Fibroblast of upper back skin (primary cell): ENCODE measurements around the gene SULT2B1.

Experiments
- DNase-seq: peaks from one replicate; pipeline ENCODE4 v3.0.0-alpha.2; 2013

SULT2B1 gene

GRCh38 chr19:48637449-48637947, 85.5 kb downstream of the SULT2B1 start:
- peak; percentile 99 for DNase-seq

- peak; percentile 92 for DNase-seq
Observed at GRCh38 chr19:48637948-48638830, 86.2 kb downstream of the SULT2B1 start.

- DNase-seq, result no peak
Observed at GRCh38 chr19:48638831-48639381, 86.9 kb downstream of the SULT2B1 start.

GRCh38 chr19:48639483-48640375, 87.8 kb downstream of the SULT2B1 start:
- no peak for DNase-seq

GRCh38 chr19:48641850-48642249, 89.9 kb downstream of the SULT2B1 start:
- no peak for DNase-seq

GRCh38 chr19:48642862-48643261, 90.9 kb downstream of the SULT2B1 start:
- no peak for DNase-seq

GRCh38 chr19:48644355-48644754, 92.4 kb downstream of the SULT2B1 start:
- no peak for DNase-seq

- DNase-seq, result peak; percentile 66
Observed at GRCh38 chr19:48644839-48645619, 93.1 kb downstream of the SULT2B1 start.

GRCh38 chr19:48645620-48646000, 93.6 kb downstream of the SULT2B1 start:
- no peak for DNase-seq

GRCh38 chr19:48646001-48646721, 94.2 kb downstream of the SULT2B1 start, which contains the start of gene CA11:
Gene CA11, minus strand, starts transcription at chr19:48646187. Its CDS starts 555 bp downstream, at chr19:48645632.
- DNase-seq, result peak; percentile 76

GRCh38 chr19:48646722-48647216, 94.8 kb downstream of the SULT2B1 start:
- no peak for DNase-seq

- no peak for DNase-seq
Observed at GRCh38 chr19:48648134-48648533, 96.2 kb downstream of the SULT2B1 start.
